ENCODE measurements around the gene NYAP2.

Gene NYAP2

GRCh38 chr2:225486236-225486635, 86.7 kb downstream of the NYAP2 start:
- DNase-seq (ENCODE audit: low spot score): no peak

GRCh38 chr2:225487878-225488416, 88.4 kb downstream of the NYAP2 start:
- DNase-seq (ENCODE audit: low spot score): no peak

- no peak for DNase-seq (ENCODE audit: low spot score)
Measured at GRCh38 chr2:225488743-225489142, 89.2 kb downstream of the NYAP2 start.

GRCh38 chr2:225493420-225494099, 94.0 kb downstream of the NYAP2 start:
- no peak for DNase-seq (ENCODE audit: low spot score)

- DNase-seq (ENCODE audit: low spot score): no peak
Measured at GRCh38 chr2:225494100-225494459, 94.6 kb downstream of the NYAP2 start.

GRCh38 chr2:225495706-225496105, 96.2 kb downstream of the NYAP2 start:
- no peak for DNase-seq (ENCODE audit: low spot score)

- no peak for DNase-seq (ENCODE audit: low spot score)
Measured at GRCh38 chr2:225496568-225496967, 97.1 kb downstream of the NYAP2 start.

GRCh38 chr2:225497166-225497565, 97.7 kb downstream of the NYAP2 start:
- no peak for DNase-seq (ENCODE audit: low spot score)

GRCh38 chr2:225501022-225501421, 101.5 kb downstream of the NYAP2 start:
- no peak for DNase-seq (ENCODE audit: low spot score)

- DNase-seq (ENCODE audit: low spot score): no peak
Measured at GRCh38 chr2:225502971-225503370, 103.5 kb downstream of the NYAP2 start.

GRCh38 chr2:225510796-225511195, 111.3 kb downstream of the NYAP2 start:
- DNase-seq (ENCODE audit: low spot score): no peak

GRCh38 chr2:225512469-225512868, 113.0 kb downstream of the NYAP2 start:
- no peak for DNase-seq (ENCODE audit: low spot score)

GRCh38 chr2:225512876-225513540, 113.5 kb downstream of the NYAP2 start:
- DNase-seq (ENCODE audit: low spot score): no peak

- no peak for DNase-seq (ENCODE audit: low spot score)
Measured at GRCh38 chr2:225515033-225515432, 115.5 kb downstream of the NYAP2 start.

- no peak for DNase-seq (ENCODE audit: low spot score)
Measured at GRCh38 chr2:225526760-225527390, 127.4 kb downstream of the NYAP2 start.

GRCh38 chr2:225531559-225531958, 132.0 kb downstream of the NYAP2 start:
- no peak for DNase-seq (ENCODE audit: low spot score)

- no peak for DNase-seq (ENCODE audit: low spot score)
Measured at GRCh38 chr2:225532096-225532495, 132.6 kb downstream of the NYAP2 start.

- no peak for DNase-seq (ENCODE audit: low spot score)
Measured at GRCh38 chr2:225534037-225534436, 134.5 kb downstream of the NYAP2 start.

- no peak for DNase-seq (ENCODE audit: low spot score)
Measured at GRCh38 chr2:225534697-225535096, 135.2 kb downstream of the NYAP2 start.

GRCh38 chr2:225536036-225536435, 136.5 kb downstream of the NYAP2 start:
- no peak for DNase-seq (ENCODE audit: low spot score)

GRCh38 chr2:225543626-225544025, 144.1 kb downstream of the NYAP2 start:
- no peak for DNase-seq (ENCODE audit: low spot score)

- no peak for DNase-seq (ENCODE audit: low spot score)
Measured at GRCh38 chr2:225556461-225556860, 157.0 kb downstream of the NYAP2 start.

GRCh38 chr2:225558399-225559071, 159.0 kb downstream of the NYAP2 start:
- no peak for DNase-seq (ENCODE audit: low spot score)
